ENCODE results near the gene SSBP3.

Gene SSBP3

DNA sequence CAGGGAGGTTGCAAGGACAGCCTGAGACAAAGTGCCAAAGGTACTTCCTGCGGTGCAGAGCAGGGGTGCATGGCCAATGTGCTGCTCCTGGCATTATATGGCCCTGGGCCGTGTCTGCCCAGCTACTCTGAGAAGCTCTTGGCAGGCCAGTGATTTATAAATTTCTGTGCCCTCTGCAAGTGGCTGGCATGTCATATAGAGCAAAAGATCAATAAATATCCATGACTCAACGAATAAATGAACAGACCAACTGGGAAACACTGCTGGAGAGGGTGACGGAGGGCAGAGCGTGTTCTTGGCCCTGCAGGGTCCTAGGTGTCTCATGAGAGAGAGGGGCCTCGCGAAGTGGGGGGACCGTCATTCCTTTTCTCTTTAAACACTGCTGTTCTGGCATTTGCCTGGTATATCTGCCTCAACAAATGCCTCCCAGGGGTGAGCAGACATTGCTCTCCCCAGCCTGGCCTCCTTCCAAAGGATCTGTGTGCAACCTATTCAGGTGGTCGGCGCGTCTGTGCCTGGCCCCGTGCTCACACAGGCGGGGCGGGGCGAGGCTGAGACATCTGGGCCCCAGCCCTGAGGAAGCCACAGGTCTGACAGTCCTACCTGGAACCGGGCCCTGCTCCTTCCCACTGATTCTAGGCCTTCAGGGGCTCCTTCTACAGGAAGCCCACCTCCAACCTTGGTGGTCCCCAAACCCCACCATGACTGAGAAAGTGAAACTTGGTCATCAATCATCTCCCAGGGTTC lies 123.9 kb downstream of the SSBP3 start:
- DNase-seq, result no peak

DNA sequence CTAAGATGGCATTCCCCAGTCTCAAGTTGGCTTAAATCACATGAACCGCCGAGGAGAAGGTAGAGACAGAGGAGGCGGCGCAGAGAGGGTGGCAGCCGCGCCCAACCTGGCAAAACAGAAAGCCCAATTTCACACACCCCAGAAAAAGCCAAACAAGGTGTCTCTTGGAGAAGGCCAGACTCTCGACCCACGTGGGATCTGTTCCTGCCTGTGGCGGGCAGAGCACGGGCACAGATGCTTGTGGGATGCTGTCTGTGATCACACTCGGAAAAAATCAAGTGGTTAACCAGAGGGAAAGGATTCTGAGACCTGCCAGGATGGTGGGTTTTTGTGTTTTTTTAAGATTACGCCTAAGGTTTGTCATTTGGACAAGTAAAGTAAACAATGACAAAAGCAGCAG lies 125.5 kb downstream of the SSBP3 start:
- no peak for DNase-seq

GRCh38 chr1:54279457-54279856 lies 126.7 kb downstream of the SSBP3 start:
- DNase-seq, result no peak

- DNase-seq, result no peak
Measured at GRCh38 chr1:54278941-54279422, 127.2 kb downstream of the SSBP3 start.

- DNase-seq, result no peak
Measured at GRCh38 chr1:54277451-54278341, 128.5 kb downstream of the SSBP3 start.

GRCh38 chr1:54276617-54277450 lies 129.4 kb downstream of the SSBP3 start:
- DNase-seq, result no peak

- no peak for DNase-seq
Measured at GRCh38 chr1:54275349-54275748, 130.8 kb downstream of the SSBP3 start.

DNA sequence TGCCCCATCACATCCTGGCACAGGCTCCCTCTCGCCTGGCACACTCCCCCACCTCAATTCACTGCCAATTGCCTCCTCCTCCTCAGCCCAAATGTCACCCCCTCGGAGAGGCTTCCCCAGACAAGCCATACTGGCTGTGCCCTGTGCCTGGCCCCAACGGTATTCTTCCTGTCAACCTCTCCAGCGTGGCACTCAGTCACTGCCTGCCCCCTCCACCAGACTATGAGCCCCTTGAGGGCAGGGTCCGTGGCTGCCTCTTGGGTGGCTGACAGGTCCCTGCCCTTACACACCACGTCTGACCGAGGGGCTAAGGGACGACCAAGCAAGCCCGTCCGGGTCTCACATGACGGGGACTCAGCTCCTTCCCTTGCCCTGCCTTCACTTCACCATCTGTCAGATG lies 131.3 kb downstream of the SSBP3 start:
- DNase-seq, result no peak

GRCh38 chr1:54274448-54274847 lies 131.7 kb downstream of the SSBP3 start:
- no peak for DNase-seq

GRCh38 chr1:54273795-54274163 lies 132.4 kb downstream of the SSBP3 start:
- DNase-seq, result no peak

- peak; percentile 45 for DNase-seq
Measured at GRCh38 chr1:54273092-54273794, 133.0 kb downstream of the SSBP3 start.

- DNase-seq, result no peak
Measured at GRCh38 chr1:54272772-54273091, 133.5 kb downstream of the SSBP3 start.

GRCh38 chr1:54272134-54272533 lies 134.1 kb downstream of the SSBP3 start:
- DNase-seq, result no peak

GRCh38 chr1:54271341-54271740 lies 134.9 kb downstream of the SSBP3 start:
- DNase-seq, result peak; percentile 14

- DNase-seq, result no peak
Measured at GRCh38 chr1:54270543-54270942, 135.7 kb downstream of the SSBP3 start.

DNA sequence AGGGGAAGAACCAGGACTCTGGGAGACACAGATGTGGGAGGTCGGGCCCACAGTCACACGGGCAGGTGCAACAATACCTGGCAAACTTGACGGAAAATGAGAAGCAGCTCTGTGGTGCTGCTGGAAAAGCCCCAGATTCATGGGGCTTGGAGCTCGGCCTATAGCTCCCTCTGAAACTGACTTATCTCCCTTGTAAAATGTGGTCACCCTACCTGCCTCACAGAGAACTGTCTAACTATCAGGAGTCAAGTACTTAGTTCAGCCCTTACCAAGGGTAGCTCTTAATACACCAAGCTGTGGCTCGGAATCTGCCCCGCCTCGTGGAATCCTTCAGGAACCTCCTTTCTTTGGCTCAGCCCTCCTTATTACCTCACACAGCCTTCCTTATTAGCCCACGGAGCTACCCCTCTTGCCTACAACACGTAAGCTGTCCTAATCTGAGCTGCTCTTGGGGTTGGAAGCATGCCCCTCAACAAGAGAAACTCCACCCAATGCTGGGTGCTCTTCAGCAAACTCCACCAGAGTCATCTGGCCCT lies 137.4 kb downstream of the SSBP3 start:
- DNase-seq, result no peak

DNA sequence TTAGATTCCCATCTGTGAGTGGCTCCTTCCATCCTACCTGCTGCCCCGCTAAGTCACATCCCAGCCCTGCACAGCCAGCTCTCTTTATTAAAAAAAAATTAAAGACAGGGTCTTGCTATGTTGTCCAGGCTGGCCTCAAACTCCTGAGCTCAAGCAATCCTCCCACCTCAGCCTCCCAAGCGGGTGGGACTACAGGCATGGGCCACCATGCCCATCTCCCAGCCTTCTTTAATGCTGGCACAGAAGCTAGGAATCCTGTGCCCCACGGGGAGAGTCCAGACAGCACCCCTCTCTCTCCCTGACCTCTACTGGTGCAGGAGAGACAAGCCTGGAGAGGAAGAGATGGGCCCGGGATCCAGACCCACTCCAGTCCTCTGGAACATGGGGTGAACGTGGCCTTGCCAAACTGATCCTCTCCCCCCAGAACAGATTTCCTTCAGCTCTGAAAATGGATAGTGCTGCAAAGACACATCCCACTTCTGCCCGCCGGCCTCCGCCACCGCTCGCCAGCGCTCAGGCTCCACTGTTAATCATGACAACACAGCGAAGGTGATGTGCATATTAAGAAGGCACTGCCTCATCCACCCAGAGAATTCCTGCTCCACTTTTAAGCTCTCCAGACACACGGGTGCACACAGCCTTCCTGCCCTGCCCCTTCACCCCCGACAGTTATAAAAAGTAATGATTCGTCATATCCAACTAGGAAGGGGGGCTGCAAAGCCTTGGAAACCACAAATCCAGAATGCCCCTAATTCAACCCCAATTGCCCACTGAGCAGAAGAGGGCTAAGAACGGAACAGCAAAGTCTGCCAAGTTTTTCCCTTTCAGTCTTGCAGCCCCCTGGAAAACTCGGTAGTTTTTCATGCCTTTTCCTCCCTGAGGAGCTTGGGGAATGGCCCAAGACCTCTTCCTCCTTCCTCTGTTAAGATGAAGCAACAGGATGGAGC lies 138.1 kb downstream of the SSBP3 start:
- no peak for DNase-seq

DNA sequence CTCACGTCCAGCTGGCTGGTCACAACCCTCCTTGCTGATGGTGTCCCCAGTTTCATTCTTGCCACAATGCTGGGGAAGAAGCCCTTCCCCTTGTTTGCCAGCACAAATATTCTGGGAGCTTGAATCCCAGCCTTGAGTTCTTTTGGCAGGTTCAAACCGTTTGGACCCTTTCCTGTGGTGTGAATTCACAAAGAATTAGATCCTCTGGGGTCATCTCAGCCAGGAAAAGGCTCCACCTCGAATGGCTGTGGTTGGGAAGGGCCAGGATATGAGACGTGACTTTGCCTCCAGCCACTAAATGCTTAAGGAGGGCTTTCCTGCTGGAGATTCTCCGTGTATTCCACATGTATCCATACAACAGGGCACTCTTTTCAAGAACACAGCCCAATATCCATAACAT lies 139.3 kb downstream of the SSBP3 start:
- no peak for DNase-seq

DNA sequence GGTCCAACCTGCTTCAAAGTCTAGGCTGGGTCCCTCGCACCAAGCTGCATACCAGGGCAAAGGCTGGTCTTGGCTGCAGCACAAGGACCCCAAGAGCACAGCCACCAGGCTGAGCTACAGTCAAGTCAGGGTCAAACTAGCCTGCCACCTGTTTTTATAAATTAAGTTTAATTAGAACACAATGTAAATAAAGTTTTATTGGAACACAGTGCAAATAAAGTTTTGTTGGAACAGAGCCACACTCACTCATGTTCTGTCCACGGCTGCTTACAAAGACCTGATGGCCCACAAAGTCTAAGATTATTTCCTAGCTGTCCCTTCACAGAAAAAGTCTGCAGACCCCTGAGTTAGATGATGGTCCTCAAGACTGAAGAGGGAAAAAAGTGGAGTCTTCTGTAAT lies 140.0 kb downstream of the SSBP3 start:
- no peak for DNase-seq

GRCh38 chr1:54265659-54266058 lies 140.5 kb downstream of the SSBP3 start:
- DNase-seq, result no peak

GRCh38 chr1:54265126-54265525 lies 141.1 kb downstream of the SSBP3 start:
- no peak for DNase-seq
